H9 (cell line): Measurements from ENCODE around the gene TH. TPM values are rescaled to one million over a fixed set of nuclear protein-coding genes. Genes with fewer than 3 reads are reported as not detected.

Source experiments
- DNase-seq: peaks from one replicate; pipeline ENCODE4 v3.0.0-alpha.2; 2017
- H2AFZ ChIP-seq: one replicate; pipeline ENCODE4 v1.6.1; 2013; ENCODE audit warnings: mild to moderate bottlenecking, low read length, control low read depth, moderate library complexity
- H2AK5ac ChIP-seq: 2 replicates; pipeline ENCODE4 v1.6.1; 2013; ENCODE audit warnings: low read length, control low read depth, mixed read lengths; ENCODE audit not compliant: insufficient read length
- H2BK120ac ChIP-seq: one replicate; pipeline ENCODE4 v1.6.1; 2013; ENCODE audit warnings: low read depth, mild to moderate bottlenecking, low read length, control low read depth, inconsistent platforms; ENCODE audit not compliant: poor library complexity, severe bottlenecking
- H2BK12ac ChIP-seq: 2 replicates; pipeline ENCODE4 v1.6.1; 2013; ENCODE audit warnings: low read length, control low read depth, mixed read lengths, low read depth; ENCODE audit not compliant: insufficient read length
- H2BK15ac ChIP-seq: 2 replicates; pipeline ENCODE4 v1.6.1; 2013; ENCODE audit warnings: low read depth, low read length, control low read depth
- H2BK20ac ChIP-seq: one replicate; pipeline ENCODE4 v1.6.1; 2013; ENCODE audit warnings: low read depth, mild to moderate bottlenecking, low read length, control low read depth, inconsistent platforms; ENCODE audit not compliant: poor library complexity, severe bottlenecking
- H2BK5ac ChIP-seq: 2 replicates; pipeline ENCODE4 v1.6.1; 2013; ENCODE audit warnings: low read length, control low read depth, mixed read lengths; ENCODE audit not compliant: insufficient read length
- H3K14ac ChIP-seq: 2 replicates; pipeline ENCODE4 v1.6.1; 2013; ENCODE audit warnings: low read length, control low read depth; ENCODE audit not compliant: insufficient read depth
- H3K18ac ChIP-seq: 2 replicates; pipeline ENCODE4 v1.6.1; 2013; ENCODE audit warnings: low read depth, mild to moderate bottlenecking, mixed read lengths, low read length, control low read depth; ENCODE audit not compliant: insufficient read length
- H3K23ac ChIP-seq: 2 replicates; pipeline ENCODE4 v1.6.1; 2013; ENCODE audit warnings: low read length, control low read depth, mixed read lengths, low read depth; ENCODE audit not compliant: insufficient read length
- H3K23me2 ChIP-seq: 2 replicates; pipeline ENCODE4 v1.6.1; 2013; ENCODE audit warnings: low read depth, mild to moderate bottlenecking, mixed read lengths, low read length, control low read depth; ENCODE audit not compliant: insufficient read length, poor library complexity, severe bottlenecking
- H3K27ac ChIP-seq: 2 replicates; pipeline ENCODE4 v1.5.1; 2013; ENCODE audit warnings: low read length, control low read depth, mixed read lengths, low read depth; ENCODE audit not compliant: insufficient read length
- H3K27me3 ChIP-seq: 2 replicates; pipeline ENCODE4 v1.6.1; 2013; ENCODE audit warnings: low read length, control low read depth, inconsistent platforms; ENCODE audit not compliant: insufficient read depth
- H3K4ac ChIP-seq: 2 replicates; pipeline ENCODE4 v1.6.1; 2013; ENCODE audit warnings: low read depth, mild to moderate bottlenecking, control low read depth, inconsistent platforms, low read length, moderate library complexity
- H3K4me1 ChIP-seq: 2 replicates; pipeline ENCODE4 v1.6.1; 2013; ENCODE audit warnings: low read length, control low read depth, inconsistent platforms; ENCODE audit not compliant: insufficient read depth
- H3K4me2 ChIP-seq: 2 replicates; pipeline ENCODE4 v1.6.1; 2013; ENCODE audit warnings: low read length, control low read depth, mixed read lengths; ENCODE audit not compliant: insufficient read length, insufficient read depth
- H3K56ac ChIP-seq: 2 replicates; pipeline ENCODE4 v1.6.1; 2013; ENCODE audit warnings: low read depth, mild to moderate bottlenecking, mixed read lengths, low read length, control low read depth; ENCODE audit not compliant: insufficient read length
- H3K79me1 ChIP-seq: 2 replicates; pipeline ENCODE4 v1.6.1; 2013; ENCODE audit warnings: low read depth, mild to moderate bottlenecking, moderate library complexity, low read length, control low read depth, inconsistent platforms; ENCODE audit not compliant: insufficient read depth, poor library complexity, severe bottlenecking
- H3K79me2 ChIP-seq: 2 replicates; pipeline ENCODE4 v1.6.1; 2013; ENCODE audit warnings: low read length, control low read depth, inconsistent platforms; ENCODE audit not compliant: insufficient read depth
- H3K9ac ChIP-seq: 2 replicates; pipeline ENCODE4 v1.6.1; 2013; ENCODE audit warnings: low read length, control low read depth, mixed read lengths; ENCODE audit not compliant: insufficient read length; ENCODE audit errors: extremely low read depth
- H3K9me3 ChIP-seq: one replicate; pipeline ENCODE4 v1.6.1; 2013; ENCODE audit warnings: low read depth, low read length, inconsistent platforms; ENCODE audit not compliant: control insufficient read depth
- H3T11ph ChIP-seq: one replicate; pipeline ENCODE4 v1.6.1; 2013; ENCODE audit warnings: mild to moderate bottlenecking, low read length, control low read depth, inconsistent platforms
- H4K20me1 ChIP-seq: one replicate; pipeline ENCODE4 v1.6.1; 2013; ENCODE audit not compliant: control insufficient read depth, insufficient read length, insufficient read depth
- H4K5ac ChIP-seq: 2 replicates; pipeline ENCODE4 v1.6.1; 2013; ENCODE audit warnings: low read depth, mild to moderate bottlenecking, mixed read lengths, low read length, control low read depth; ENCODE audit not compliant: insufficient read length
- H4K8ac ChIP-seq: replicated peaks from 2 replicates; pipeline ENCODE4 v1.6.1; 2013; ENCODE audit warnings: low read length, control low read depth, mixed read lengths, low read depth; ENCODE audit not compliant: insufficient read length
- H4K91ac ChIP-seq: 2 replicates; pipeline ENCODE4 v1.6.1; 2013; ENCODE audit warnings: low read depth, mild to moderate bottlenecking, moderate library complexity, mixed read lengths, low read length, control low read depth; ENCODE audit not compliant: insufficient read length
- H3K27ac Mint-ChIP-seq, 3 experiments: 2 replicates in 2 of 3; 3 replicates in 1 of 3; pipeline ENCODE4 v1.8.0; 2020 to 2021; ENCODE audit warnings: mixed read lengths in 3 of 3, mild to moderate bottlenecking in 1 of 3, moderate library complexity in 1 of 3
- H3K27me3 Mint-ChIP-seq: 2 replicates; pipeline ENCODE4 v1.8.0; 2021; ENCODE audit warnings: low read depth, mild to moderate bottlenecking, moderate library complexity, mixed read lengths
- H3K36me3 Mint-ChIP-seq, 3 experiments: 2 replicates in 2 of 3; 3 replicates in 1 of 3; pipeline ENCODE4 v1.8.0; 2020 to 2021; ENCODE audit warnings: low read depth in 3 of 3, mixed read lengths in 3 of 3; ENCODE audit not compliant: insufficient read depth in 1 of 3
- H3K4me1 Mint-ChIP-seq, 2 experiments: 2 replicates each; pipeline ENCODE4 v1.8.0; 2020; ENCODE audit warnings: mixed read lengths in 2 of 2
- H3K4me3 Mint-ChIP-seq, 2 experiments: 2 replicates in 1 of 2; 3 replicates in 1 of 2; pipeline ENCODE4 v1.8.0; 2020 to 2021; ENCODE audit warnings: mild to moderate bottlenecking in 2 of 2, mixed read lengths in 2 of 2, moderate library complexity in 1 of 2
- H3K9me3 Mint-ChIP-seq, 2 experiments: 2 replicates in 1 of 2; 3 replicates in 1 of 2; pipeline ENCODE4 v1.8.0; 2020; ENCODE audit warnings: mild to moderate bottlenecking in 2 of 2, mixed read lengths in 2 of 2, moderate library complexity in 1 of 2
- WGBS: extraction: QIAGEN DNeasy Blood & Tissue Kit; methylation state at CpG from one replicate; pipeline ENCODE4 v1.1.7; 2013; ENCODE audit warnings: missing lambda C conversion rate, low lambda C conversion rate, mixed read lengths; ENCODE audit not compliant: insufficient read length; ENCODE audit errors: extremely low coverage; 5-methylcytosine and 5-hydroxymethylcytosine counted together
- total RNA-seq: library from RNA; stranded (reverse); gene quantifications from 2 replicates; pipeline ENCODE4 v1.2.1, GENCODE V29; 2021
- TF ChIP-seq, protein P1 (sequence below): fragments of 200-600 bp; sonication (generic); conservative IDR thresholded peaks from 3 replicates; pipeline ENCODE4 v1.8.0; 2021; ENCODE audit warnings: antibody characterized with exemption, mild to moderate bottlenecking

TH gene
- total RNA-seq, 1 experiment from 2014 or later: not detected

DNA sequence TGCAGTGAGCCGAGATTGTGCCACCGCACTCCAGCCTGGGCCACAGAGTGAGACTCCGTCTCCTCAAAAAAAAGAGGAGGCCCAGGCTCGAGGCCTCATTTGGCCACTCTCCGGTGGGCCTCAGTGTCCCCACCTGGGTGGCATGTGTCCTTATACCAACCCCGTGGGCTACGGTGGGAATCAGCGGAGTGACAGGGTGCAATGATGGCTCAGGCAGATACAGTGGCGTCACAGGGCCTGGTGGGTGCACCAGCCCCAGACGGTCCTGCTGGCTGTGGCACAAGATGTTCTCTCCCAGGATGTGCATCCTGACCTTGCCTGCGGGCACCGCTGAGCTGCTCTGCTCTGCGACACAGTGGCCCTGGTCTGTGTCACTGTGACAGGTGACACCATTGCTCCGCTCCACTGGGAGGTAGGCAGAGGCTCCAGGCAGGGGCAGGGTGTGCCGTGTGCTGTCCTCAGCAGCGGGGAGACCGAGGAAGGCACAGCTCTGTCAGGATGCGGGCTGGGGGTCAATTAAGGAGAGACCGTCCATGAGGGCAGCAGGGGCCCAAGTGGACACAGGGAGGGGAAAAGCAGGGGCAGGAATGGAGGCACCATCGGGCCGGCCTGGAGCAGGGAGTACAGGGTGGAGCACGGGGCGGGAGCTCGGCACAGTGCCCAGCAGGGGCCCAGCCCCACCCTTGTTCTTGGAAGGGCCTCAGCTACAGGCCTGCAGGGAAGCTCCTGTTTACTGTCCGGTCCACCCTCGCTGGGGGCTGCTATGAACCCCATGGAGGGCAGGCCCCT lies 21.7 kb upstream of the TH start:
- H4K20me1 ChIP-seq: no peaks in the 10 kb centered on the region
- TF ChIP-seq, protein P1, sequence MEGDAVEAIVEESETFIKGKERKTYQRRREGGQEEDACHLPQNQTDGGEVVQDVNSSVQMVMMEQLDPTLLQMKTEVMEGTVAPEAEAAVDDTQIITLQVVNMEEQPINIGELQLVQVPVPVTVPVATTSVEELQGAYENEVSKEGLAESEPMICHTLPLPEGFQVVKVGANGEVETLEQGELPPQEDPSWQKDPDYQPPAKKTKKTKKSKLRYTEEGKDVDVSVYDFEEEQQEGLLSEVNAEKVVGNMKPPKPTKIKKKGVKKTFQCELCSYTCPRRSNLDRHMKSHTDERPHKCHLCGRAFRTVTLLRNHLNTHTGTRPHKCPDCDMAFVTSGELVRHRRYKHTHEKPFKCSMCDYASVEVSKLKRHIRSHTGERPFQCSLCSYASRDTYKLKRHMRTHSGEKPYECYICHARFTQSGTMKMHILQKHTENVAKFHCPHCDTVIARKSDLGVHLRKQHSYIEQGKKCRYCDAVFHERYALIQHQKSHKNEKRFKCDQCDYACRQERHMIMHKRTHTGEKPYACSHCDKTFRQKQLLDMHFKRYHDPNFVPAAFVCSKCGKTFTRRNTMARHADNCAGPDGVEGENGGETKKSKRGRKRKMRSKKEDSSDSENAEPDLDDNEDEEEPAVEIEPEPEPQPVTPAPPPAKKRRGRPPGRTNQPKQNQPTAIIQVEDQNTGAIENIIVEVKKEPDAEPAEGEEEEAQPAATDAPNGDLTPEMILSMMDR: no peak
- H3K4me3 Mint-ChIP-seq: no peak overlapping the region
- H3K79me1 ChIP-seq: no peaks in the 10 kb centered on the region
- no peak overlapping the region for H3K23ac ChIP-seq
- no peaks in the 10 kb centered on the region; the same call in 1 of the 2 replicates for H3K27me3 ChIP-seq
- no peak overlapping the region for H2BK120ac ChIP-seq
- no CpG with 5 or more reads among the region's 26 CpGs for WGBS
- H3K9me3 ChIP-seq: no peaks in the 10 kb centered on the region
- H3K27ac Mint-ChIP-seq: no peak overlapping the region; a peak in 1 of 7 replicates
- no peak overlapping the region for H3K14ac ChIP-seq
- no peaks in the 10 kb centered on the region for H3K9me3 Mint-ChIP-seq
- no peak overlapping the region for H4K91ac ChIP-seq
- peaks cover 0 to 5% of the 10 kb centered on the region in 2 experiments; a peak in 2 of 4 replicates for H3K4me1 Mint-ChIP-seq
- no peak overlapping the region for H2AFZ ChIP-seq
- no peak overlapping the region for H3K4me2 ChIP-seq
- no peak overlapping the region for H3K4ac ChIP-seq
- H3K36me3 Mint-ChIP-seq: no peaks in the 10 kb centered on the region
- no peaks in the 10 kb centered on the region for H3K4me1 ChIP-seq
- no peak overlapping the region for H3K9ac ChIP-seq
- no peak overlapping the region for H2BK12ac ChIP-seq
- no peak overlapping the region for H2BK5ac ChIP-seq
- H4K8ac ChIP-seq: no peak overlapping the region
- no peaks in the 10 kb centered on the region for H3K23me2 ChIP-seq
- no peak overlapping the region for H2BK15ac ChIP-seq
- H3K18ac ChIP-seq: no peak overlapping the region
- no peak for DNase-seq
- no peak overlapping the region for H3K27ac ChIP-seq
- peaks cover 34% of the 10 kb centered on the region for H3K27me3 Mint-ChIP-seq
- no peak overlapping the region for H4K5ac ChIP-seq
- no peaks in the 10 kb centered on the region for H3K79me2 ChIP-seq
- no peak overlapping the region for H2AK5ac ChIP-seq
- no peak overlapping the region for H3T11ph ChIP-seq
- no peak overlapping the region for H2BK20ac ChIP-seq
- H3K56ac ChIP-seq: no peak overlapping the region
